ENCODE measurements around the gene CWC27.

The CWC27 gene

GRCh38 chr5:64963278-64963677 lies 194.5 kb downstream of the CWC27 start:
- H3K79me1 ChIP-seq (replicated peaks; ENCODE audit: low read length, poor library complexity, severe bottlenecking): peaks cover 1% of the 10 kb centered on the region
- no peak overlapping the region for H3K18ac ChIP-seq (ENCODE audit: low read depth in 1 of 2, low read length in 2 of 2)
- peaks cover 0 to 9% of the 10 kb centered on the region in 2 experiments for H3K36me3 ChIP-seq (ENCODE audit: control insufficient read depth in 1 of 2, insufficient read depth in 2 of 2, low read depth in 1 of 2, low read length in 2 of 2)
- no peak overlapping the region for H3K14ac ChIP-seq (ENCODE audit: low read length in 2 of 2)
- H2AFZ ChIP-seq (ENCODE audit: low read depth, low read length): no peak overlapping the region
- H4K8ac ChIP-seq (ENCODE audit: low read length): no peak overlapping the region
- peaks cover 72% of the 10 kb centered on the region for H3K9me3 ChIP-seq (ENCODE audit: control insufficient read depth, low read length)
- H2BK120ac ChIP-seq (ENCODE audit: low read depth, low read length): no peak overlapping the region
- H2AK5ac ChIP-seq (ENCODE audit: low read length, severe bottlenecking): no peak overlapping the region
- H2BK12ac ChIP-seq (ENCODE audit: low read length in 2 of 2): no peak overlapping the region
- H3K23ac ChIP-seq (ENCODE audit: low read length in 2 of 2): no peak overlapping the region
- no peaks in the 10 kb centered on the region for H3K27me3 ChIP-seq (ENCODE audit: control insufficient read depth in 1 of 2, insufficient read depth in 1 of 2, low read length in 2 of 2)
- no peak for DNase-seq
- no peak overlapping the region for H3K27ac ChIP-seq (ENCODE audit: low read length, poor library complexity, severe bottlenecking)
- H4K91ac ChIP-seq (ENCODE audit: low read length): no peak overlapping the region
- WGBS: no CpG with 5 or more reads among the region's 1 CpG
- peak overlapping the region in 1 of 2 experiments; percentile 59 for H3K4me3 ChIP-seq (ENCODE audit: insufficient read depth in 1 of 2, low read depth in 1 of 2, low read length in 2 of 2)
- H3K4me2 ChIP-seq (ENCODE audit: low read length, poor library complexity, severe bottlenecking): no peak overlapping the region
- H3K9ac ChIP-seq (ENCODE audit: low read length): no peak overlapping the region
- H3K4ac ChIP-seq (ENCODE audit: low read depth in 1 of 2, low read length in 2 of 2): no peak overlapping the region
- no peak overlapping the region for H2BK5ac ChIP-seq (ENCODE audit: low read depth, low read length, poor library complexity, severe bottlenecking)
- no peaks in the 10 kb centered on the region for H3K4me1 ChIP-seq (ENCODE audit: control insufficient read depth, insufficient read depth, low read depth, low read length)
- H2BK15ac ChIP-seq (ENCODE audit: low read depth, poor library complexity, severe bottlenecking): no peak overlapping the region

- Histone ChIP-seq H2BK5ac (ENCODE audit: low read depth, low read length, poor library complexity, severe bottlenecking) (no peak overlapping the region), H4K91ac (ENCODE audit: low read length) (no peak overlapping the region), H3K4me3 (ENCODE audit: insufficient read depth in 1 of 2, low read depth in 1 of 2, low read length in 2 of 2) (no peak overlapping the region), H3K18ac (ENCODE audit: low read depth in 1 of 2, low read length in 2 of 2) (no peak overlapping the region), H3K9ac (ENCODE audit: low read length) (no peak overlapping the region), H2BK120ac (ENCODE audit: low read depth, low read length) (no peak overlapping the region), H3K4me2 (ENCODE audit: low read length, poor library complexity, severe bottlenecking) (no peak overlapping the region), H3K27ac (ENCODE audit: low read length, poor library complexity, severe bottlenecking) (no peak overlapping the region), H2AK5ac (ENCODE audit: low read length, severe bottlenecking) (no peak overlapping the region), H2BK15ac (ENCODE audit: low read depth, poor library complexity, severe bottlenecking) (no peak overlapping the region), H3K4ac (ENCODE audit: low read depth in 1 of 2, low read length in 2 of 2) (no peak overlapping the region), H3K14ac (ENCODE audit: low read length in 2 of 2) (no peak overlapping the region), H3K36me3 (ENCODE audit: control insufficient read depth in 1 of 2, insufficient read depth in 2 of 2, low read depth in 1 of 2, low read length in 2 of 2) (peaks cover 0 to 7% of the 10 kb centered on the region in 2 experiments), H2AFZ (ENCODE audit: low read depth, low read length) (no peak overlapping the region), H4K8ac (ENCODE audit: low read length) (no peak overlapping the region), H3K9me3 (ENCODE audit: control insufficient read depth, low read length) (peaks cover 44% of the 10 kb centered on the region), H3K27me3 (ENCODE audit: control insufficient read depth in 1 of 2, insufficient read depth in 1 of 2, low read length in 2 of 2) (no peaks in the 10 kb centered on the region), H3K79me1 (replicated peaks; ENCODE audit: low read length, poor library complexity, severe bottlenecking) (no peaks in the 10 kb centered on the region), H3K4me1 (ENCODE audit: control insufficient read depth, insufficient read depth, low read depth, low read length) (no peaks in the 10 kb centered on the region), H3K23ac (ENCODE audit: low read length in 2 of 2) (no peak overlapping the region), H2BK12ac (ENCODE audit: low read length in 2 of 2) (no peak overlapping the region)
- no peak for DNase-seq
- WGBS: no CpG with 5 or more reads among the region's 1 CpG
These were observed 199.9 kb downstream of the CWC27 start for GRCh38 chr5:64968591-64969110.

- H3K9me3 ChIP-seq (ENCODE audit: control insufficient read depth, low read length): peaks cover 35% of the 10 kb centered on the region
- no peaks in the 10 kb centered on the region for H3K27me3 ChIP-seq (ENCODE audit: control insufficient read depth in 1 of 2, insufficient read depth in 1 of 2, low read length in 2 of 2)
- H2BK15ac ChIP-seq (ENCODE audit: low read depth, poor library complexity, severe bottlenecking): no peak overlapping the region
- no peak overlapping the region for H3K18ac ChIP-seq (ENCODE audit: low read depth in 1 of 2, low read length in 2 of 2)
- H2AFZ ChIP-seq (ENCODE audit: low read depth, low read length): no peak overlapping the region
- WGBS: 48% methylated on average over 5 of the region's 5 CpGs
- H3K79me1 ChIP-seq (replicated peaks; ENCODE audit: low read length, poor library complexity, severe bottlenecking): no peaks in the 10 kb centered on the region
- peaks cover 0 to 9% of the 10 kb centered on the region in 2 experiments for H3K36me3 ChIP-seq (ENCODE audit: control insufficient read depth in 1 of 2, insufficient read depth in 2 of 2, low read depth in 1 of 2, low read length in 2 of 2)
- no peak overlapping the region for H2AK5ac ChIP-seq (ENCODE audit: low read length, severe bottlenecking)
- H3K9ac ChIP-seq (ENCODE audit: low read length): no peak overlapping the region
- H3K4ac ChIP-seq (ENCODE audit: low read depth in 1 of 2, low read length in 2 of 2): no peak overlapping the region
- no peak overlapping the region for H3K23ac ChIP-seq (ENCODE audit: low read length in 2 of 2)
- no peak overlapping the region for H4K8ac ChIP-seq (ENCODE audit: low read length)
- H3K27ac ChIP-seq (ENCODE audit: low read length, poor library complexity, severe bottlenecking): no peak overlapping the region
- H2BK120ac ChIP-seq (ENCODE audit: low read depth, low read length): no peak overlapping the region
- no peak for DNase-seq
- H3K4me3 ChIP-seq (ENCODE audit: insufficient read depth in 1 of 2, low read depth in 1 of 2, low read length in 2 of 2): no peak overlapping the region
- H3K4me2 ChIP-seq (ENCODE audit: low read length, poor library complexity, severe bottlenecking): no peak overlapping the region
- no peak overlapping the region for H2BK12ac ChIP-seq (ENCODE audit: low read length in 2 of 2)
- no peak overlapping the region for H4K91ac ChIP-seq (ENCODE audit: low read length)
- no peaks in the 10 kb centered on the region for H3K4me1 ChIP-seq (ENCODE audit: control insufficient read depth, insufficient read depth, low read depth, low read length)
- no peak overlapping the region for H2BK5ac ChIP-seq (ENCODE audit: low read depth, low read length, poor library complexity, severe bottlenecking)
- no peak overlapping the region for H3K14ac ChIP-seq (ENCODE audit: low read length in 2 of 2)
These were observed 200.8 kb downstream of the CWC27 start for GRCh38 chr5:64969578-64969977.

GRCh38 chr5:64971513-64971912 lies 202.8 kb downstream of the CWC27 start:
- H2BK5ac ChIP-seq (ENCODE audit: low read depth, low read length, poor library complexity, severe bottlenecking): no peak overlapping the region
- H3K4me1 ChIP-seq (ENCODE audit: control insufficient read depth, insufficient read depth, low read depth, low read length): no peaks in the 10 kb centered on the region
- H4K8ac ChIP-seq (ENCODE audit: low read length): no peak overlapping the region
- no peak overlapping the region for H2AFZ ChIP-seq (ENCODE audit: low read depth, low read length)
- H3K79me1 ChIP-seq (replicated peaks; ENCODE audit: low read length, poor library complexity, severe bottlenecking): no peaks in the 10 kb centered on the region
- no peak overlapping the region for H3K14ac ChIP-seq (ENCODE audit: low read length in 2 of 2)
- H3K9me3 ChIP-seq (ENCODE audit: control insufficient read depth, low read length): peaks cover 16% of the 10 kb centered on the region
- peaks cover 0 to 16% of the 10 kb centered on the region in 2 experiments for H3K36me3 ChIP-seq (ENCODE audit: control insufficient read depth in 1 of 2, insufficient read depth in 2 of 2, low read depth in 1 of 2, low read length in 2 of 2)
- no peak overlapping the region for H2BK15ac ChIP-seq (ENCODE audit: low read depth, poor library complexity, severe bottlenecking)
- no peak overlapping the region for H3K4ac ChIP-seq (ENCODE audit: low read depth in 1 of 2, low read length in 2 of 2)
- no peak overlapping the region for H2BK120ac ChIP-seq (ENCODE audit: low read depth, low read length)
- H3K9ac ChIP-seq (ENCODE audit: low read length): peak overlapping the region; percentile 60
- H3K27me3 ChIP-seq (ENCODE audit: control insufficient read depth in 1 of 2, insufficient read depth in 1 of 2, low read length in 2 of 2): no peaks in the 10 kb centered on the region
- H2BK12ac ChIP-seq (ENCODE audit: low read length in 2 of 2): no peak overlapping the region
- H3K4me3 ChIP-seq (ENCODE audit: insufficient read depth in 1 of 2, low read depth in 1 of 2, low read length in 2 of 2): no peak overlapping the region
- H3K4me2 ChIP-seq (ENCODE audit: low read length, poor library complexity, severe bottlenecking): no peak overlapping the region
- no peak for DNase-seq
- H2AK5ac ChIP-seq (ENCODE audit: low read length, severe bottlenecking): no peak overlapping the region
- H4K91ac ChIP-seq (ENCODE audit: low read length): no peak overlapping the region
- H3K27ac ChIP-seq (ENCODE audit: low read length, poor library complexity, severe bottlenecking): no peak overlapping the region
- no peak overlapping the region for H3K23ac ChIP-seq (ENCODE audit: low read length in 2 of 2)
- H3K18ac ChIP-seq (ENCODE audit: low read depth in 1 of 2, low read length in 2 of 2): no peak overlapping the region
- WGBS: 80% methylated on average over 1 of the region's 2 CpGs

Data from mesenchymal stem cell (in vitro differentiated cells and primary cell).